Stomach (tissue), 4 donors: ENCODE data around the gene FOXO1.

Experiments used
- EP300 ChIP-seq: sonication (generic); formaldehyde crosslinking; IDR thresholded peaks from one replicate; pipeline ENCODE4 v1.6.1; 2017; ENCODE audit warnings: antibody characterized with exemption
- POLR2AphosphoS5 ChIP-seq, 3 donors: sonication (generic); formaldehyde crosslinking; IDR thresholded peaks; one replicate each; pipeline ENCODE4 v1.6.1; 2016; ENCODE audit warnings: antibody characterized with exemption in 3 of 3

GRCh38 chr13:40592035-40592434 is 74.4 kb downstream of the FOXO1 start:
- TF ChIP-seq POLR2AphosphoS5 (IDR thresholded peaks at IDR 0.05) (no peak), EP300 (no peak)
